Measurements from ENCODE around the gene ARHGAP33. TPM values are rescaled to one million over a fixed set of nuclear protein-coding genes. Genes with fewer than 3 reads are reported as not detected.

ARHGAP33 gene
- total RNA-seq, 1 experiment from 2014 or later: 19.5 TPM

- H3K79me2 ChIP-seq (ENCODE audit: insufficient read depth, low read length): no peaks in the 10 kb centered on the region
- Mint-ChIP-seq H3K27me3 (ENCODE audit: low read depth) (peaks cover 7% of the 10 kb centered on the region), H3K9me3 (no peaks in the 10 kb centered on the region), H3K4me3 (peak overlapping the region; percentile 55 to 72), H3K4me1 (peaks cover 12 to 23% of the 10 kb centered on the region in 2 experiments), H3K36me3 (ENCODE audit: insufficient read depth in 1 of 3, low read depth in 3 of 3) (peaks cover 0 to 11% (median 9%) of the 10 kb centered on the region in 3 experiments; a peak in 4 of 7 replicates), H3K27ac (peak overlapping the region in 1 of 3 experiments; percentile 73; a peak in 1 of 7 replicates)
- no peak for DNase-seq
- no peak overlapping the region for H4K8ac ChIP-seq (replicated peaks; ENCODE audit: insufficient read length, low read depth, low read length)
- no peak overlapping the region for H3K9ac ChIP-seq (ENCODE audit: extremely low read depth, insufficient read length, low read length)
- peak overlapping the region; percentile 43 for H3K4me2 ChIP-seq (ENCODE audit: insufficient read depth, insufficient read length, low read length)
- no peak overlapping the region for H2BK5ac ChIP-seq (ENCODE audit: insufficient read length, low read length)
- no peak overlapping the region for H3K27ac ChIP-seq (ENCODE audit: insufficient read length, low read depth, low read length)
- H3K18ac ChIP-seq (ENCODE audit: insufficient read length, low read depth, low read length): no peak overlapping the region
- no peak overlapping the region for H2AFZ ChIP-seq (ENCODE audit: low read length)
- H3K14ac ChIP-seq (ENCODE audit: insufficient read depth, low read length): no peak overlapping the region
- H3T11ph ChIP-seq (ENCODE audit: low read length): no peak overlapping the region
- no peaks in the 10 kb centered on the region for H3K79me1 ChIP-seq (ENCODE audit: insufficient read depth, low read depth, low read length, poor library complexity, severe bottlenecking)
- no peak overlapping the region for H4K5ac ChIP-seq (ENCODE audit: insufficient read length, low read depth, low read length)
- H3K4ac ChIP-seq (ENCODE audit: low read depth, low read length): no peak overlapping the region
- H3K23ac ChIP-seq (ENCODE audit: insufficient read length, low read depth, low read length): no peak overlapping the region
- WGBS (ENCODE audit: extremely low coverage, insufficient read length, low lambda C conversion rate): no CpG with 5 or more reads among the region's 17 CpGs
- H2BK12ac ChIP-seq (ENCODE audit: insufficient read length, low read depth, low read length): no peak overlapping the region
- no peaks in the 10 kb centered on the region for H3K4me1 ChIP-seq (ENCODE audit: insufficient read depth, low read length)
- H2BK120ac ChIP-seq (ENCODE audit: low read depth, low read length, poor library complexity, severe bottlenecking): no peak overlapping the region
- TF ChIP-seq CTCF (conservative IDR thresholded peaks at IDR 0.05): no peak
- no peak overlapping the region for H3K56ac ChIP-seq (ENCODE audit: insufficient read length, low read depth, low read length)
- peaks cover 15% of the 10 kb centered on the region for H3K23me2 ChIP-seq (ENCODE audit: insufficient read length, low read depth, low read length, poor library complexity, severe bottlenecking)
- no peak overlapping the region for H2BK20ac ChIP-seq (ENCODE audit: low read depth, low read length, poor library complexity, severe bottlenecking)
- H4K91ac ChIP-seq (ENCODE audit: insufficient read length, low read depth, low read length): no peak overlapping the region
- no peak overlapping the region for H2AK5ac ChIP-seq (ENCODE audit: insufficient read length, low read length)
- H4K20me1 ChIP-seq (ENCODE audit: control insufficient read depth, insufficient read depth, insufficient read length): no peaks in the 10 kb centered on the region
- no peak overlapping the region for H2BK15ac ChIP-seq (ENCODE audit: low read depth, low read length)
- H3K27me3 ChIP-seq (ENCODE audit: insufficient read depth, low read length): no peaks in the 10 kb centered on the region
- no peaks in the 10 kb centered on the region for H3K9me3 ChIP-seq (ENCODE audit: control insufficient read depth, low read depth, low read length)
These were observed 20.2 kb upstream of the ARHGAP33 start for GRCh38 chr19:35755131-35755549.

Data from H9 (cell line).